BLaER1 (cell line): Measurements from ENCODE around the gene ANKRD27.
"Not testable (repeated sequence)": the region's sequence is repeated elsewhere in the genome, so short reads cannot be mapped to it uniquely, and the experiment has no call there.

Experiments used
- H3K27ac ChIP-seq: shearing (Covaris generic); formaldehyde crosslinking; 2 replicates; pipeline ENCODE4 v1.8.1; 2022
- H3K27me3 ChIP-seq: shearing (Covaris generic); formaldehyde crosslinking; 2 replicates; pipeline ENCODE4 v1.8.1; 2022
- H3K36me3 ChIP-seq: shearing (Covaris generic); formaldehyde crosslinking; 2 replicates; pipeline ENCODE4 v1.8.1; 2022
- H3K4me1 ChIP-seq: shearing (Covaris generic); formaldehyde crosslinking; 2 replicates; pipeline ENCODE4 v1.8.1; 2022
- H3K4me2 ChIP-seq: shearing (Covaris generic); formaldehyde crosslinking; 2 replicates; pipeline ENCODE4 v1.8.1; 2022
- H3K4me3 ChIP-seq: shearing (Covaris generic); formaldehyde crosslinking; 2 replicates; pipeline ENCODE4 v1.8.1; 2022
- H3K9ac ChIP-seq: shearing (Covaris generic); formaldehyde crosslinking; 2 replicates; pipeline ENCODE4 v1.8.1; 2022
- H3K9me3 ChIP-seq: shearing (Covaris generic); formaldehyde crosslinking; 2 replicates; pipeline ENCODE4 v1.8.1; 2022
- H4K20me1 ChIP-seq: shearing (Covaris generic); formaldehyde crosslinking; 2 replicates; pipeline ENCODE4 v1.8.1; 2022
- Cebpa-rat ChIP-seq: shearing (Covaris generic); IDR thresholded peaks from 2 replicates; pipeline ENCODE4 v1.8.1; 2022

Gene ANKRD27

GRCh38 chr19:32702010-32702409 lies 27.0 kb upstream of the ANKRD27 start:
- Histone ChIP-seq H3K4me3 (no peak overlapping the region), H3K9me3 (peaks cover 100% of the 10 kb centered on the region), H3K27me3 (no peaks in the 10 kb centered on the region), H4K20me1 (peaks cover 63% of the 10 kb centered on the region), H3K36me3 (peaks cover 100% of the 10 kb centered on the region), H3K27ac (no peak overlapping the region), H3K4me2 (no peak overlapping the region), H3K4me1 (no peaks in the 10 kb centered on the region), H3K9ac (no peak overlapping the region)
- no peak for TF ChIP-seq Cebpa-rat

GRCh38 chr19:32700129-32700528 lies 25.1 kb upstream of the ANKRD27 start:
- H3K27ac ChIP-seq, H3K4me1 ChIP-seq, H3K4me3 ChIP-seq, H3K4me2 ChIP-seq, H3K27me3 ChIP-seq, H3K9ac ChIP-seq: not testable (repeated sequence)
- Histone ChIP-seq H3K36me3 (peaks cover 100% of the 10 kb centered on the region), H4K20me1 (peaks cover 73% of the 10 kb centered on the region), H3K9me3 (peaks cover 100% of the 10 kb centered on the region)

GRCh38 chr19:32696771-32697170 lies 21.8 kb upstream of the ANKRD27 start:
- H3K4me3 ChIP-seq, H3K27ac ChIP-seq, H3K4me2 ChIP-seq, H3K27me3 ChIP-seq, H3K9ac ChIP-seq: not testable (repeated sequence)
- Histone ChIP-seq H4K20me1 (peaks cover 82% of the 10 kb centered on the region), H3K36me3 (peaks cover 86% of the 10 kb centered on the region), H3K4me1 (peaks cover 20% of the 10 kb centered on the region), H3K9me3 (peaks cover 88% of the 10 kb centered on the region)

DNA sequence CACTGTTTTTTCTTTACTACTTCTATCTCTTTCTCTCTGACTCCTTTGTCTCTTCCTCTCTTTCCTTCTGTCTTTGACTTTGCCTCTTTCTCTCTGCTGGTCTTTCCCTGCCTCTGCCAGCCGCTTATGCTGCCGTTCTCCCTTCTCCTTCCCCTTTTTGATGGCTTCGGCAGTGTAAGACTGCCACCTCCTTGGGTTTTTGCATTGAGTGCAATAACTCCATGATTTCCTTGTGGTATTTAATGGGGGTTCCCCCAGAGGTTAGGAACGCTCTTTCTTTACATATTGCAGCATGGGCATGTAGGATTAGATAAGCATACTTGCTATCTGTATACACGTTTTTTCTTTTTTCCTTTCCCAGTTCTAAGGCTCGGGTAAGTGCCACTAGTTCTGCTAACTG lies 20.5 kb upstream of the ANKRD27 start:
- H3K27me3 ChIP-seq, H3K9ac ChIP-seq, H3K4me3 ChIP-seq, H3K27ac ChIP-seq, H3K4me2 ChIP-seq: not testable (repeated sequence)
- Histone ChIP-seq H3K36me3 (peaks cover 73% of the 10 kb centered on the region), H3K4me1 (peaks cover 31% of the 10 kb centered on the region), H3K9me3 (peaks cover 75% of the 10 kb centered on the region), H4K20me1 (peaks cover 69% of the 10 kb centered on the region)

DNA sequence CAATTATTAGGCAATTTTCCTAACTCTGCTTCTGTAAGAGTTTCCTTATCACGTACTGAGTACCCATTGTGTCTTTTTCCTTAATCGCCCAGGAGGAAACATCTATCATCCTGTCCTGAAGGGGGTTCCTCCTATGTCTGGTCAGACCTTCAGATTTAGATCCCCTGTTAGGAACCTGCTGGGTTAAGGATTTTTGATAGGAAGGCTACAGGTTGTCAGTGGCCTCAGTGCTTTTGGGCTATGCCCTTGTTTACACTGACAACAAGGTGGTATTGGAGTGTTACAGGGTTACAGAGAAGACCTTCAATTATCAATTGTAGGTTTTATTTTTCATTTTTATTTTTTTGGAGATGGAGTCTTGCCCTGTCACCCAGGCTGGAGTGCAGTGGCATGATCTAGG lies 19.9 kb upstream of the ANKRD27 start:
- Histone ChIP-seq H4K20me1 (peaks cover 64% of the 10 kb centered on the region), H3K4me2 (peak overlapping the region; percentile 97), H3K4me1 (peaks cover 38% of the 10 kb centered on the region), H3K9me3 (peaks cover 69% of the 10 kb centered on the region), H3K36me3 (peaks cover 66% of the 10 kb centered on the region)
- not testable (repeated sequence) for H3K9ac ChIP-seq, H3K27me3 ChIP-seq, H3K27ac ChIP-seq, H3K4me3 ChIP-seq

- not testable (repeated sequence) for H3K9ac ChIP-seq, H3K27me3 ChIP-seq, H3K27ac ChIP-seq
- peaks cover 63% of the 10 kb centered on the region for H3K9me3 ChIP-seq
- H3K36me3 ChIP-seq = peaks cover 61% of the 10 kb centered on the region
- peak overlapping the region; percentile 86; the same call in 1 of the 2 replicates for H3K4me3 ChIP-seq
- peaks cover 58% of the 10 kb centered on the region for H4K20me1 ChIP-seq
- peaks cover 40% of the 10 kb centered on the region for H3K4me1 ChIP-seq
- peak overlapping the region; percentile 97 for H3K4me2 ChIP-seq
Observed at GRCh38 chr19:32694316-32694715, 19.3 kb upstream of the ANKRD27 start.

- Histone ChIP-seq H4K20me1 (peaks cover 50% of the 10 kb centered on the region), H3K27ac (peak overlapping the region; percentile 94), H3K9me3 (peaks cover 55% of the 10 kb centered on the region), H3K4me3 (peak overlapping the region; percentile 86), H3K4me2 (peak overlapping the region; percentile 97), H3K4me1 (peaks cover 40% of the 10 kb centered on the region), H3K9ac (peak overlapping the region; percentile 94), H3K36me3 (peaks cover 52% of the 10 kb centered on the region)
- not testable (repeated sequence) for H3K27me3 ChIP-seq
Observed at GRCh38 chr19:32693151-32694108, 18.4 kb upstream of the ANKRD27 start.

DNA sequence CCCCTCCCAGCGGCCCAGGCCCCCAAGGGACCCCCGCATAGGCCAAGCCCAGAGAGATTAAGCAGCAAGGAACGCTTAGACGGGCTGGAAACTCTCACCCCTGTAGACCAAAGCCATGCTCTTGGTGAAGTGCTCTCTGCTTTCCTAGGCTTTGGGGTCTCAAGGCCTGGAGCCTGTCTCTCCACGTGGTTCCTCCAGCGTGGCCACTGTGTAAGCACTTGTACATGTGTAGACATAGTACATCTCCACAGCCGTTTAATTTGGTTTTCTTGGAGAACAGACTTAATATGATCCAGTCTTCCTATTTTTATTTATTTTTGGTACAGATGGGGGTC lies 17.7 kb upstream of the ANKRD27 start:
- peaks cover 5% of the 10 kb centered on the region; the same call in 1 of the 2 replicates for H3K27me3 ChIP-seq
- peak overlapping the region; percentile 94 for H3K9ac ChIP-seq
- peaks cover 45% of the 10 kb centered on the region for H3K36me3 ChIP-seq
- H3K4me2 ChIP-seq = peak overlapping the region; percentile 97
- peaks cover 40% of the 10 kb centered on the region for H3K4me1 ChIP-seq
- H3K27ac ChIP-seq = peak overlapping the region; percentile 94
- peaks cover 47% of the 10 kb centered on the region for H3K9me3 ChIP-seq
- TF ChIP-seq Cebpa-rat = no peak
- peak overlapping the region; percentile 86 for H3K4me3 ChIP-seq
- peaks cover 42% of the 10 kb centered on the region for H4K20me1 ChIP-seq

DNA sequence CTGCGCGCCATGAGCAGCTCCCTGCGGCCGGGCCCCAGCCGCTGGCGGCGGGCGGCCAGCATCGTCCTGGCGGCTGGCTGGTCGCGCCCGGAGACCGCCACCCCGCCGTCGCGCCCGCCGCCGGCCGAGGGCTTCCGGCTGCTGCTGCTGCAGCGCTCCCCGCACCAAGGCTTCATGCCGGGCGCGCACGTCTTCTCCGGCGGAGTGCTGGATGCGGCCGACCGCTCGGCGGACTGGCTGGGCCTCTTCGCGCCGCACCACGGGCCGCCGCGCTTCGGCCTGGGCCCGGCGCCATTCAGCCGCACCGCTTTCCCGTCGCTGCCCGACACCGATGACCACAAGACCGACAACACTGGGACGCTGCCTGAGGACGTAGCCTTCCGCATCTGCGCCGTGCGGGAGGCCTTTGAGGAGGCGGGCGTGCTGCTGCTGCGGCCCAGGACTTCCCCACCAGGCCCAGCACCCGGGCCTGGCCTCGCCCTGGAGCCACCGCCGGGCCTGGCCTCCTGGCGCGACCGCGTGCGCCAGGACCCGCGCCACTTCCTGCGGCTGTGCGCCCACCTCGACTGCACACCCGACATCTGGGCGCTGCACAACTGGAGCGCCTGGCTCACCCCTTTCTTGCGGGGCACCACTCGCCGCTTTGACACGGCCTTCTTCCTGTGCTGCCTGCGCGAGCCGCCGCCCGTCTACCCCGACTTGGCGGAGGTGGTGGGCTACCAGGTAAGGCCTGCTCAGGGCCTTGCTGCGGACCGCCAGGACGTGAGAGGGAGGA lies 17.2 kb upstream of the ANKRD27 start:
- H3K9ac ChIP-seq = peak overlapping the region; percentile 94
- TF ChIP-seq Cebpa-rat = no peak
- peaks cover 42% of the 10 kb centered on the region for H3K9me3 ChIP-seq
- peaks cover 37% of the 10 kb centered on the region for H4K20me1 ChIP-seq
- peaks cover 39% of the 10 kb centered on the region for H3K36me3 ChIP-seq
- H3K4me2 ChIP-seq = peak overlapping the region; percentile 97
- H3K4me3 ChIP-seq = peak overlapping the region; percentile 86
- H3K27me3 ChIP-seq = peaks cover 5% of the 10 kb centered on the region; the same call in 1 of the 2 replicates
- peak overlapping the region; percentile 94 for H3K27ac ChIP-seq
- peaks cover 40% of the 10 kb centered on the region for H3K4me1 ChIP-seq
